Measurements from ENCODE around the gene MALRD1.

The MALRD1 gene

GRCh38 chr10:19117438-19117837 lies 68.8 kb downstream of the MALRD1 start:
- DNase-seq (ENCODE audit: low read depth, low spot score): no peak
- no peak for TF ChIP-seq CTCF (IDR thresholded peaks at IDR 0.05; ENCODE audit: low read depth, low read length)
- in situ Hi-C loops (cut with HindIII; ENCODE audit: low sequenced_read_pairs): no loop called here

GRCh38 chr10:19119191-19119590 lies 70.6 kb downstream of the MALRD1 start:
- in situ Hi-C loops (cut with HindIII; ENCODE audit: low sequenced_read_pairs): no loop called here
- no peak overlapping the region for H3K4me3 ChIP-seq (ENCODE audit: low read depth, low read length)
- DNase-seq (ENCODE audit: low read depth, low spot score): no peak
- TF ChIP-seq CTCF (IDR thresholded peaks at IDR 0.05; ENCODE audit: low read depth, low read length): no peak

More at GRCh38 chr10:19117438-19117837, 68.8 kb downstream of the MALRD1 start:
- H3K4me3 ChIP-seq (ENCODE audit: low read depth, low read length): no peak overlapping the region

GRCh38 chr10:19120381-19120908 lies 71.8 kb downstream of the MALRD1 start:
- in situ Hi-C loops (cut with HindIII; ENCODE audit: low sequenced_read_pairs): no loop called here
- H3K4me3 ChIP-seq (ENCODE audit: low read depth, low read length): no peak overlapping the region
- no peak for TF ChIP-seq CTCF (IDR thresholded peaks at IDR 0.05; ENCODE audit: low read depth, low read length)
- no peak for DNase-seq (ENCODE audit: low read depth, low spot score)

- in situ Hi-C loops (cut with HindIII; ENCODE audit: low sequenced_read_pairs): no loop called here
Measured at GRCh38 chr10:19133992-19134391, 85.4 kb downstream of the MALRD1 start.

GRCh38 chr10:19142967-19143366 lies 94.4 kb downstream of the MALRD1 start:
- in situ Hi-C loops (cut with HindIII; ENCODE audit: low sequenced_read_pairs): no loop called here

More at GRCh38 chr10:19133992-19134391, 85.4 kb downstream of the MALRD1 start:
- no peak overlapping the region for H3K4me3 ChIP-seq (ENCODE audit: low read depth, low read length)
- TF ChIP-seq CTCF (IDR thresholded peaks at IDR 0.05; ENCODE audit: low read depth, low read length): no peak
- no peak for DNase-seq (ENCODE audit: low read depth, low spot score)

GRCh38 chr10:19144206-19144605 lies 95.6 kb downstream of the MALRD1 start:
- in situ Hi-C loops (cut with HindIII; ENCODE audit: low sequenced_read_pairs): no loop called here
- no peak overlapping the region for H3K4me3 ChIP-seq (ENCODE audit: low read depth, low read length)
- no peak for DNase-seq (ENCODE audit: low read depth, low spot score)
- TF ChIP-seq CTCF (IDR thresholded peaks at IDR 0.05; ENCODE audit: low read depth, low read length): no peak

More at GRCh38 chr10:19142967-19143366, 94.4 kb downstream of the MALRD1 start:
- no peak for TF ChIP-seq CTCF (IDR thresholded peaks at IDR 0.05; ENCODE audit: low read depth, low read length)
- H3K4me3 ChIP-seq (ENCODE audit: low read depth, low read length): no peak overlapping the region
- no peak for DNase-seq (ENCODE audit: low read depth, low spot score)

Data from astrocyte of the spinal cord (primary cell).